Activated CD4-positive, alpha-beta T cell treated with anti-CD3 and anti-CD28 coated beads, Interleukin-10, Interleukin-2, amounts not matched to agents 100 ng/mL and 50 ng/mL, durations not matched to agents 16 hours and 8 hours (primary cell): Measurements from ENCODE around the gene CHADL.

Experiments used
- DNase-seq: peaks from one replicate; pipeline ENCODE4 v3.0.0-alpha.2; 2020

CHADL gene

GRCh38 chr22:41254230-41254629 lies 13.5 kb upstream of the CHADL start:
- DNase-seq = no peak

GRCh38 chr22:41252365-41252764 lies 11.6 kb upstream of the CHADL start:
- no peak for DNase-seq

GRCh38 chr22:41250127-41250526 lies 9.4 kb upstream of the CHADL start:
- no peak for DNase-seq

DNA sequence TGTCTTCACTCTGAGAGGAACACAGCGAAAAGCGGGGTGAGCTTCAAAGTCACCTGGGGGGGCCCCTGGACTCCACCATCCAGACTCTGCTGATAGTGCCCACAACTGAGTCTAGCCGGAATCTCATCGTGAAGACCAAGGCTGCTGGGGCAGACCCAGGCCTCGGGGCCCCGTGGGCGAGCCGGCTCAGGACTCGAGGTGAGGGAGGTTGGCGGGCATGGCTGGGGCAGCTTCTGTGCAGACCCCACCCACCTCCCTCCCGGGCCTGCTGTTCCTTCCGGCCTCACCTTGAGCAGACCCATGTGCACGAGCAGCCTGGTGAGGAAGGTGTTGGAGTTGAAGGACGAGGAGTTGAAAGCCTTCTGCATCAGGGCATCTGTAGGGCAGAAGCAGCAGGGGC lies 8.7 kb upstream of the CHADL start:
- no peak for DNase-seq

DNA sequence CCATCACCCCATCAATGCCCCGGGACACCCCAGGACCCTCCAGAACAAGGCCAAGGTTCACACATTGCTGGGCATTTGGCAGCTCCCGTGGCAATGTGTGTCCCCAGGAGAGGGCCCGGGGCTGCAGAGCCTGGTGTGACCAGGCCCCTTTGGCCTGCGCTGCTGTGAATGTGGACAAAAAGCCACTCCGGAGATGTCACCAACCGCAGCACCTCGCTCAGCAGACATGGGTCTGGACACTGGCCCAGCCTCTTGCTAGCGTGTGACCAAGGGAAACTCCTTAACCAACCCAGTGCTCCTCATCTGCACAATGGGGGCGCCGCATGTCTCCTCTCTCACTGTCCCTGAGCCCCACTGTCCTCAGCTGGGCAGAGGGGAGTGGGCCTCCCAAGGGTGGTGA lies 8.0 kb upstream of the CHADL start:
- DNase-seq = no peak

- no peak for DNase-seq
Measured at GRCh38 chr22:41248314-41248713, 7.6 kb upstream of the CHADL start.

GRCh38 chr22:41247703-41248102 lies 7.0 kb upstream of the CHADL start:
- no peak for DNase-seq

GRCh38 chr22:41245917-41246499 lies 5.3 kb upstream of the CHADL start:
- no peak for DNase-seq

DNA sequence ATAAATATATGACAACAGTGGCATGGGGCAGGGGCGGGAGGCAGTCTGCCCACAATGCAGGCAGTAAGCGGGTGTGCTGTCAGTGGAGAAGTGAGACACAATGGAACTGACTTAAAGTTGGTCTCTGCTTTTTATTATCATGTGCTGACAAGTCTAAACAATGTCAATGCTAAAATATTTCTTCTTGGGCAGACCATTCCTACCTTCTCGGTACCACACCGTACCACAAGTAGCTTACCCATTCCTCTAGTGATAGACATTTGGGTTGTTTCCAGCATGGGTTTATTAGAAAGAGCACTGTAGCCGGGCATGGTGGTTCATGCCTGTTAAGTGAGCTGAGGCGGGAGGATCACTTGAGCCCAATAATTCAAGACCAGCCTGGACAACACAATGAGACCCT lies 2.6 kb upstream of the CHADL start:
- DNase-seq = no peak

DNA sequence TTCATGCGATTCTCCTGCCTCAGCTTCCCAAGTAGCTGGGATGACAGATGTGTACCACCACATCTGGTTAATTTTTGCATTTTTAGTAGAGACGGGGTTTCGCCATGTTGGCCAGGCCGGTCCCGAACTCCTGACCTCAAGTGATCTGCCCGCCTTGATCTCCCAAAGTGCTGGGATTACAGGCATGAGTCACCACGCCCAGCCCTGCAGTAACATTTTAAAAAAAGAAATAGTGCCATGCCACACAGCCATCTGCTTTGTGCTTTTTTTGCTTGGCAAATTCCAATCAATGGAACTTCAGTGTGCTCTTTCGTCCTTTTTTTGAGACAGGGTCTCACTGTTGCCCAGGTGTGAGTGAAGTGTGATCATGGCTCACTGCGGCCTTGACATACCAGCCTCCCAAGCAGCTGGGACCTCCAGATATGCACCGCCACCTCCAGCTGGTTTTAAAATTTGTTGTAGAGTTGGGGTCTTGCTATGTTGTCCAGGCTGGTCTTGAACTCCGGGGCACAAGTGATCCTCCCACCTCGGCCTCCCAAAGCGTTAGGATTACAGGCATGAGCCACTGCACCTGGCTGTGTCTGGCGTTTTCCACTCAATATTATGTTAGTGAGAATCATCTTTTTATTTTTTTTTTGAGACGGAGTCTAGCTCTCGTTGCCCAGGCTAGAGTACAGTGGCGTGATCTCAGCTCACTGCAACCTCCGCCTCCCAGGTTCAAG lies 1.8 kb upstream of the CHADL start:
- DNase-seq = no peak

DNA sequence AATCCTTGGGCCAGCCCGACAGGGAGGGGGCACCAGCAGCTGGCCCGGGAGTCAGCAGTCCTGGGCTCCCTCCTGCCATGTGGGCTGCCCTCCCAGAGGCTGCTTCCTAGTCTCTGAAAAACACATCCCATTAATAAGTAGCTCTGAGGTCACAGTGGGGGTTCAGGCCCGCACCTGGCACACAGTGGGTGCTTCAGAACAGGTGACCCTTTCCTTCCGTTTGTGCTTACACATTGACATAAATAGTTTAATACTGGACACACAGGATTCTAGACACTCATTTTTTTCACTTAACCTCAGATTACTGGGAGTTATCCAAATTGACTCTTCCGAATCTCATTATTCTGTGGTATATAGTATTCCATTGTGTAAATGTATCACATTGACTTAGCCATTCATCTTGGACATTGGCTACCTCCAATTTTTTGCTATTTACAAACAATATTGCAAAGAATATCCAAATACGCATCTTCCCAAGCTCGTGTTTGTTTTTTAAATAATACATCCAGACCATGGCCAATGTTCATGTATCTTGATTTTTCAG lies 474 bp upstream of the CHADL start:
- DNase-seq = no peak

- DNase-seq = no peak
Measured at GRCh38 chr22:41239443-41240128, 1.1 kb downstream of the CHADL start.

DNA sequence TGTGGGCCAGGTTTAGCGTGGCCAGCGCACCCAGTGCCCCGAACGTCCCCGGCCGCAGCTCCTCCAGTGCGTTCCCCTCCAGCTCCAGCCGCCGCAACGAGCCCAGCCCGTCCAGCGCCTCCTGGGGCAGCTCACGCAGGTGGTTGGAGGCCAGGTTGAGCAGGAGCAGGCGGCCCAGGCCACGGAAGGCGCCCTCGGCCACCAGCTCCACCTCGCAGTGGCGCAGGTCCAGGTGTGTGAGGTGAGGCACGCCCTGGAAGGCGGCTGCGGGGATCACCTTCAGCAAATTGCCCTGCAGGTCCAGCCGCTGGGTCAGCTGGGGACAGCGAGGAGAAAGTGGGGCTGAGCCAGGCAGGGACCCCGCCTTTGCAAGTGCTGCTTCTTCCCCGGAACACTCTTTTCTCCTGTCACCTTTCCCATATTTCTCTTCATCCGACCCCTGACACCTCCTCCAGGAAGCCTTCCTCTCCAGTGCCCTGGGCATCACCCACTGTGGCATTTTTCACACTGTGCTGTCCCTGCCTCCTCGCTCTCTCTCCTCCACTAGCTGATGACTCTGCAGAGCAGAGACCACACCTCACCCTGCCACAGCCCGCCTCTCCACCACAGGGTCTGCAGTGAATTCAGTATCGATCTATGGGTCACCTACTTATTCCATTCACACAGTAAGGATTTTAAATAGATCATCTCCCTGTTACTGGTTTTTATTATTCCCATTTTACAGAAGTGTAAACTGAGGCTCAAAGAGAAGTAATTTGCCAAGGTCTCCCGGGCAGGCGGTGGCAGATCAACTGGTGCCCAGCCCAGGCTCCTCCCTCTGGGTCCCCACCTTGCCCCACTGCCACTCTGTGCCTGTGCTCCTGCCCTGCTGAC lies 1.9 kb downstream of the CHADL start:
- no peak for DNase-seq

- DNase-seq = peak; percentile 87
Measured at GRCh38 chr22:41237707-41238569, 2.8 kb downstream of the CHADL start.

- DNase-seq = no peak
Measured at GRCh38 chr22:41237036-41237706, 3.6 kb downstream of the CHADL start.

GRCh38 chr22:41234815-41235695 lies 5.7 kb downstream of the CHADL start:
- no peak for DNase-seq

GRCh38 chr22:41231369-41231768 lies 9.4 kb downstream of the CHADL start:
- DNase-seq = no peak

GRCh38 chr22:41230401-41230785 lies 10.3 kb downstream of the CHADL start:
- DNase-seq = no peak

DNA sequence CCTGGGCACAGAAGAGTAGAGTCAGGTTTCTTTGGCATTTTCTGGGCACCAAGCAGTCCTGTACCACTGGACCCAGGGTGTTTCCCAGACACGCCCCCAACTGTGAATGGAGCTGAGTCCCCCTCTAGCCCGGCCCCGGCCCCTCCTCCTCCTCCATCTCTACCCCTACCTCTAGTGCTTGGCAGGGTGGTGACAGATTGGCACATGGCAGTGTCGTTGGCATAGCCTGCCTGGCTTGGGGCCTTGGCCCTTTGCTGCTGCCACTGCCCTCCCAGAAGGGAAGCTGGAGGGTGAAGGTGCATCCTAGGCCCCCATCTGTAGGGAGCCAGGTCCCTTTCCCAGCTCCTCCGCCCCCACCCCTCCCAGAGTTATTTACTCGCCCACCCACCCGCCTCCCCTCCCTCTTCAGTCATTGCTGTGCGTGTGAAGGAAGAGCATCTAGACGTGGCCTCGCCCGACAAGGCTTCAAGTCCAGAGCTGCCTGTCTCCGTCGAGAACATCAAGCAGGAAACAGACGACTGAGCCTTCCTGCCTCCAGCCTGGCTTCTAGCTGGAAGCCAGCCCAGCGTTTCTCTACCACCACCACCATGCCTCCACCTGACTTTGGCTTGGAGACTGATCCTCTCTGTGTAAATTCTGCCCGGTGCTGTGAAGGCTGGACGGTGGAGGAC lies 10.9 kb downstream of the CHADL start:
- DNase-seq = no peak

- DNase-seq = no peak
Measured at GRCh38 chr22:41229215-41229614, 11.5 kb downstream of the CHADL start.
